NCI-H128 (cell line): Measurements from ENCODE around the gene TOR4A.
"Not testable (repeated sequence)": the region's sequence is repeated elsewhere in the genome, so short reads cannot be mapped to it uniquely, and the experiment has no call there.

Experiments
- DNase-seq: peaks from one replicate; lab custom pipeline; 2025; ENCODE audit not compliant: unreplicated experiment; lab: John Stamatoyannopoulos, UW

Gene TOR4A

GRCh38 chr9:137237759-137238726, 39.5 kb upstream of the TOR4A start:
- no peak for DNase-seq

DNA sequence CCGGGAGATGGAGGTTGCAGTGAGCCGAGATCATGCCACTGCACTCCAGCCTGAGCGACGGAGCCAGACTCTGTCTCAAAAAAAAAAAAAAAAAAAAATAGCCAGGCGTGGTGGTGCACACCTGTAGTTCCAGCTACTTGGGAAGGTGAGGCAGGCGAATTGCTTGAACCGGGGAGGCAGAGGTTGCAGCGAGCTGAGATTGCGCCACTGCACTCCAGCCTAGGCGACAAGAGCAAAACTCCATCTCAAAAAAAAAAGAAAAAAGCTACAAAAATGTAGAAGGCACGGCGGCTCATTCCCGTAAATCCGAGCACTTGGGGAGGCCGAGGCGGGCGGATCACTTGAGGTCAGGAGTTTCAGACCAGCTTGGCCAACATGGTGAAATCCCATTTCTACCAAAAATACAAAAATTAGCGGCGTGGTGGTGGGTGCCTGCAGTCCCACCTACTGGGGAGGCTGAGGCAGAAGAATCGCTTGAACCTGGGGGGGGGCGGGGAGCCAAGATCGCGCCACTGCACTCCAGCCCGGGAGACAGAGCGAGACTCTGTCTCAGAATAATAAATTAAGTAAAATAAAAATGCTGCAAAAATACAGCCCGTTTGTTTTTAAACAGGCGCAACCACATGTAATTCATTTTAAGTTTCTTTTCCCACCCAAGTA, 37.9 kb upstream of the TOR4A start:
- not testable (repeated sequence) for DNase-seq

DNA sequence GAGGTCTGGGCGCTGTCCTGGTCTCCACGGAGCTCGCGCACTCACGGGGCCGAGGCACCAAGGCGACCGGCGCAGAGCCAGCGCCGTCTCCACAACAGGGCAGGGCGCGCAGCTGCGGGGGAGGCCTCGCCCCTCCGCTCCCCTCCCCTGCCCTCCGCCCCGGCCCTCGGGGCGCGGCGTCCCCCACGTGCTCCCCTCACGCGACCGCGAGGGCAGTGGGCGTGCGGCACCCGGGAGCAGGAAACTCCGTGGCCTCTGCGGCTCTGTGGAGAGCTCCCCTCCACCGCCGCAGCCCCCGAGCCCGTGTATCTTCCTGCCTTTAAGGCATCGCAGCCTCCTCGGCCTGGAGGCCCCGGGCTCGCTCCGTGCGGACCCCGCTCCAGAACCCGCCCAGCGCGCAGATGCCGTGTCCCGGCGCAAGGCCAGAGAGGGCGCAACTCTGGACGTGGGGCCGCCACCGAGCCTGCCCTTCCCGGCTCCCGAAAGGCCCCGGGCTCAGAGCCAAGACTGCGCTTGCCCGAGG, 37.1 kb upstream of the TOR4A start:
- peak; percentile 49 for DNase-seq

DNA sequence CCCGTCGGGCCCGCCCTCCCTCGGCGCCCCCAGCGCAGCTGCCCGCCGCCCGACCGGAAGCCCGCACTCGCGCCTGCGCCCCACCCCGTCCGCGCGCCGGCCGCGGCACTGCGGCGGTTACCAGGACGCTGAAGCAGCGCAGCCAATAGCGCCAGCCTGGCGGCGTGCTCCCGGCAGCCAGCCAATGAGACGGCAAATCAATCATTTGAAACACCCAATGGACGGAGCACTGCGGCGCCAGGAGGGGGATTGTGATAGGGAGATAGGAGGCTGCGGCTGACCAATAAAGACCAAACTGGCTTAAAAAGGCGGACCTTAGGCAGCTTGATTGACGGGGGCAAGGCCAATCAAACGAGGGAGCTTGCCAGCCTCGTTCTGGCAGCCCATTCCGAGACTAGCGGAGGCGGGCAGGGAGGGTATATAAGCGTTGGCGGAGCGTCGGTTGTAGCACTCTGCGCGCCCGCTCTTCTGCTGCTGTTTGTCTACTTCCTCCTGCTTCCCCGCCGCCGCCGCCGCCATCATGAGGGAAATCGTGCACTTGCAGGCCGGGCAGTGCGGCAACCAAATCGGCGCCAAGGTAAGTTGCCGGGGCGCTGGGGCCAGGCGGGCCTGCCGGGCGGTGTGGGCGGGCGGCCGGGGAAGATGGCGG, 36.6 kb upstream of the TOR4A start, which contains the start of gene TUBB4B:
TSS of gene TUBB4B (plus strand) at position 447 of the 649 bp plus-strand sequence. CDS start at position 521, 74 bp downstream.
- DNase-seq: peak; percentile 99

DNA sequence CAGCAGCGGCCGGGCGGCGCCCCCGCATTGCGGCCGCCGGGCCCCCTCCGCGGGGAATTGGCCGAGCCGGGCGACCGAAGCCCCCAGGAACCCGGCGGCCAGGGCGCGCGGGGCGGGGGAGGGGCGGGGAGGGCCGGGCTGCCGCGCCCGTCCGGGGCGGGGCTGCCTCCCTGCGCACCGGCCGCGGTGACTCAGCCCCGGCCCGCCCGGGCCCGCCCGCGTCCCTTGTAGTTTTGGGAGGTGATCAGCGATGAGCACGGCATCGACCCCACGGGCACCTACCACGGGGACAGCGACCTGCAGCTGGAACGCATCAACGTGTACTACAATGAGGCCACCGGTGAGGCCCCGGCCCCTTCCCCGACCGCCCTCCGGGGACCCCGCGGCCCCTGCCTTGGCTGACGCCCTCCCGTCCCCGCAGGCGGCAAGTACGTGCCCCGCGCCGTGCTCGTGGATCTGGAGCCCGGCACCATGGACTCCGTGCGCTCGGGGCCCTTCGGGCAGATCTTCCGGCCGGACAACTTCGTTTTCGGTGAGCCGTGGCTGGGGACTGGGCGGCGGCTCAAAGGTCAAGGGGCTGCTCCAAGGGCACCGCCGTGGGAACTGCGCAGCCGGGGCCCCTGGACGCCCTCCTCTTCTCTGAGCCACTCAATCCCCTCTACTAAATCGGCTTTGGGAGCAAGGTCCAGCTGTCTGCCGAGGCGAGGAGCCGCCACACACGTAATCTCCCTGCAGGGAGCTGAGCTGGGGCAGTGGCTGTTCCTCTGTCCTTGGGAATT, 35.8 kb upstream of the TOR4A start:
- no peak for DNase-seq

DNA sequence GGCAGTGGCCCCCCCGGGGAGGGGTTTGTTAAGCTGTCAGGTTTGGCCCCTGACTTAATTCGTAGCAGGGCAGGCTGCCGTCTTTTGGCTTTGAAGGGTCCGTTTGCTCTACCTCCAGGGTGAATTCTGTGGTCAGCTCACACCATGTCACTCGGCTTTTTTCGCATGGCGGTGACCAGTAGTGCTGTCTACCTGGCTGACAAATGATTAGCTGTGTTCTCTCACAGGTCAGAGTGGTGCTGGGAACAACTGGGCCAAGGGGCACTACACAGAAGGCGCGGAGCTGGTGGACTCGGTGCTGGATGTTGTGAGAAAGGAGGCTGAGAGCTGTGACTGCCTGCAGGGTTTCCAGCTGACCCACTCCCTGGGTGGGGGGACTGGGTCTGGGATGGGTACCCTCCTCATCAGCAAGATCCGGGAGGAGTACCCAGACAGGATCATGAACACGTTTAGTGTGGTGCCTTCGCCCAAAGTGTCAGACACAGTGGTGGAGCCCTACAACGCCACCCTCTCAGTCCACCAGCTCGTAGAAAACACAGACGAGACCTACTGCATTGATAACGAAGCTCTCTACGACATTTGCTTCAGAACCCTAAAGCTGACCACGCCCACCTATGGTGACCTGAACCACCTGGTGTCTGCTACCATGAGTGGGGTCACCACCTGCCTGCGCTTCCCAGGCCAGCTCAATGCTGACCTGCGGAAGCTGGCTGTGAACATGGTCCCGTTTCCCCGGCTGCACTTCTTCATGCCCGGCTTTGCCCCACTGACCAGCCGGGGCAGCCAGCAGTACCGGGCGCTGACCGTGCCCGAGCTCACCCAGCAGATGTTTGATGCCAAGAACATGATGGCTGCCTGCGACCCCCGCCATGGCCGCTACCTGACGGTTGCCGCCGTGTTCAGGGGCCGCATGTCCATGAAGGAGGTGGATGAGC, 35.0 kb upstream of the TOR4A start:
- DNase-seq: no peak

DNA sequence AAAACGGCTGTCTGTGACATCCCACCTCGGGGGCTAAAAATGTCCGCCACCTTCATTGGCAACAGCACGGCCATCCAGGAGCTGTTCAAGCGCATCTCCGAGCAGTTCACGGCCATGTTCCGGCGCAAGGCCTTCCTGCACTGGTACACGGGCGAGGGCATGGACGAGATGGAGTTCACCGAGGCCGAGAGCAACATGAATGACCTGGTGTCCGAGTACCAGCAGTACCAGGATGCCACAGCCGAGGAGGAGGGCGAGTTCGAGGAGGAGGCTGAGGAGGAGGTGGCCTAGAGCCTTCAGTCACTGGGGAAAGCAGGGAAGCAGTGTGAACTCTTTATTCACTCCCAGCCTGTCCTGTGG, 34.3 kb upstream of the TOR4A start:
- not testable (repeated sequence) for DNase-seq

- no peak for DNase-seq
These were observed 33.7 kb upstream of the TOR4A start for GRCh38 chr9:137243626-137244485.

- DNase-seq: peak; percentile 34
These were observed 32.8 kb upstream of the TOR4A start for GRCh38 chr9:137244486-137245449.

GRCh38 chr9:137245450-137246421, 31.8 kb upstream of the TOR4A start:
- no peak for DNase-seq

GRCh38 chr9:137247135-137247915, 30.2 kb upstream of the TOR4A start:
- peak; percentile 7 for DNase-seq

- no peak for DNase-seq
These were observed 29.7 kb upstream of the TOR4A start for GRCh38 chr9:137247916-137248175.

- no peak for DNase-seq
These were observed 27.0 kb upstream of the TOR4A start for GRCh38 chr9:137250329-137251193.

DNA sequence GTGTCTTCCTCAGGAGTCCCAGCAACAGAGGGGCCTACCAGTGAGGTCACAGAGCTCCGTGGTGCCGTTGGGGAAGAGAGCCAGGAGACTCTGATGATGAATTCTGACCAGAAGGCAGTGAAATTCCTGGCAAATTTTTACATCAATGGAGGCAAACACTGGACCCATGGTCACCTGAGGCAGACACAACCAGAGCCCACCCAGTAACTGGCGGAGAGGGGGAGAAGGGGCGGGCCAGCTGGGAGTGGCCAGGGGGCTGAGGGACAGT, 26.4 kb upstream of the TOR4A start, which contains the start of gene STPG3:
TSS of gene STPG3 (plus strand) at position 93 of the 268 bp plus-strand sequence. CDS start at position 94, 1 bp downstream.
- DNase-seq: no peak
